HG03159 (cell line): ENCODE data around the gene GABRD.

ENCODE experiments used
- ATAC-seq: cut with Tn5 transposase; IDR thresholded peaks from one replicate; pipeline ENCODE4 v1.9.1; 2021; ENCODE audit warnings: mild to moderate bottlenecking, moderate library complexity; ENCODE audit not compliant: unreplicated experiment

GABRD gene

DNA sequence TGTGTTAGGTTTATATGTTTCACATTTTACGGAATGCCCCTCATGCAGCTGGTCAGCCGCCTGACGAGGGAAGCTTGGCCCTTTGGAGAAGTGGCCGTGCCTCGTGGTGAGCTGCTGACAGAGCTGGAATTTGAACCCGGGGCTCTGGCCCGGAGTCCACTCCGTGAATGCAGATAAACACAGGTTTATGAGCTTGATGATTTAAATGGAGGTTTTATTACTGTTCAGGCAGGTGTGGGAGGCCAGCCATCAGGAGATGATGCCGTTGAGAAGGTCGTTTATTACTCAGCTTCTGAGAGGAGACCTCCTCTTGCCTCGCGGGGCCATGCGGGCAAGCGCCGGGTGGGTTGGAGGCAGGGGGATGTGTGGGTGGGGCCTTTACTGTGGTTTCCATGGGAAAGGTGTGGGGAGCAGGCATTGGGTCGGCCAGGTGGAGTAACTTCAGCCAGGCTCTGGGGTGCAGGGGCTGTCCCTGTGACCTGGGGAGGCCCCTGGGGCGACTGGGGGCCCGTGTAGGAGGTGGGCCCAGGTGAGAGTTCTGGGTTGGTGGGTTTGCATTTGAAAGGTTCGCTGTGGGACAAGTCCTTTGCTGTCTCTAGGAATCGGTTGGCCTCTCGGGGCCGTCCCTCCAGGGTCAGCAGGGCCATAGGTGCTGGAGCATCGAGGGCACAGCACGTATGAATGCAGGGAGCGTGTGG lies 53.1 kb downstream of the GABRD start:
- no peak for ATAC-seq

DNA sequence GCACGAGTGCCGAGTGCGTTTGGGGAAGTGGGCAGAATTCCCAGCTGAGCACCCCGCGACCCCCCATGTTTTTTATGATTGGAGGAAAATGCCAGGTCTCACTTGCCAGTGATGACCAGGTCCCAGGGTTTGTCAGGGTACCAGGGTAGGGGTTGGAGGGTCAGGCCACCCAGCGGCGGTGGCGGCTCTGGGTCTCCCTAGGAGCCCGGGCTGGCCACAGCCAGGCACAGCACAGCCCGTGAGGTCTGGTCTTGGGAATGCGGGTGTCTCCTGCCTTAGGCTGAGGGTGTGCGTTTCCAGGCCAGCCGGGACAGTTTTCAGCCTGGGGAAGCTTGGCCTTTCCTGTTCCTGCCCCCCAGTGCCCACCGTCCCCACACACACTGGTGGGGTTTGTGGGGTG lies 53.7 kb downstream of the GABRD start:
- no peak for ATAC-seq

DNA sequence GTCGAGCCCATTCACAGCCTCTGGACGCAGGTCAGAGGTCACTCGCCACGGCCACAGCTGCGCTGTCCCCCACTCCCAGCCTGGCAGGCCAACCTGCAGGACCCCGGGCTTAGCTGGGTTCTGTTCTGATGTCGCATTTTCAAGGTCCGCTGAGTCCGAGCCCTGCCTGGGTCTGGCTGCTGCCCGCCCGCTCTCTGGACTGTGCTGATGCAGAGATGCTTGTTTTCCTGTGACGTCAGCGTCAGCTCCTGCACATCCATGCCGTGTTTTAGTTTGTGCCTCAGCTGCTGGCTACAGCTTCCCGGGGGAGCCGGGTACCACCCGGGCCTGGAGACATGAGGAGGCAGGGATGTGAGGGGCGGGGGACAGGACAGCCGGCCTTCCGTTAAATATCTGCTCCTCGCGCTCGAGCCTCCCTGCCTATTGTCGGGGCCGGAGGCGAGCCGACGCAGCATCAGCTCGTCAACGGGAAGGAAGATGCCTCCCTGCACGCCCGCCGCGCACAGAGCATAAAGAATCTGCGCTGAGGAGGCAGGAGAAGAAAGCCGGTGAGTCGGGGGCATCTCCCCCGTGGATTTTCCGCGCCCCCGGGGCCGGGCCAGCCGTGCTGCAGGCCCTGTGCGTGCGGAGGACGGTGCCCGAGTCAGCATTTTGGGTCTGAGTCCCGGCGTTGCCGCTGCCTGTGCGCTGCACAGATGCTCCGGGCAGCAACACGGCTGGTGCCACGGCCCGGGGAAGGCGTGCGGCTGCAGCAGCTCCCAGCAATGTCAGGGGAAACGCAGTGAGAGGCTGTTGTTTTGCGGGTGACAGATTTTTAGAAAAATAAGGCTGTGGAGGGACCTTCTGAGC lies 54.5 kb downstream of the GABRD start:
- no peak for ATAC-seq

DNA sequence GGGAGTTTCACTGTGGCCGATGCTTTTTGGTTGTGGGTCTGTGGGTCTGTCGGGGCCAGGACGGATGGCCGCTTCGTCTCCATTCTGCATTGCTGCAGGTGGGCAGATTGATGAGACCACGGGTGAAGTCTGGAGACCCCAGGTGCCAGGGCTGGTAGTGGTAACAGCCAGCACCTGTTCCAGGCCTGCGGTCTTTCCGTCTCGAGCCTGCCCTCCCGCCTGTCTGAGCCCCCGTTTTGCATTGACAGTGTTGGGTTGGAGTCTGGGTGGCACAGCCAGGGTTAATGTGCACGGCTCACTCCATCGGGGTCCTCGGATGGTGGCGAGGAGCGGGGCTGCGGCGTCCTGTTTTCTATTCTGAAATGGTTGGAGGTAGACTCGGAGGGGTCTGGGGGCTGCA lies 55.3 kb downstream of the GABRD start:
- no peak for ATAC-seq

DNA sequence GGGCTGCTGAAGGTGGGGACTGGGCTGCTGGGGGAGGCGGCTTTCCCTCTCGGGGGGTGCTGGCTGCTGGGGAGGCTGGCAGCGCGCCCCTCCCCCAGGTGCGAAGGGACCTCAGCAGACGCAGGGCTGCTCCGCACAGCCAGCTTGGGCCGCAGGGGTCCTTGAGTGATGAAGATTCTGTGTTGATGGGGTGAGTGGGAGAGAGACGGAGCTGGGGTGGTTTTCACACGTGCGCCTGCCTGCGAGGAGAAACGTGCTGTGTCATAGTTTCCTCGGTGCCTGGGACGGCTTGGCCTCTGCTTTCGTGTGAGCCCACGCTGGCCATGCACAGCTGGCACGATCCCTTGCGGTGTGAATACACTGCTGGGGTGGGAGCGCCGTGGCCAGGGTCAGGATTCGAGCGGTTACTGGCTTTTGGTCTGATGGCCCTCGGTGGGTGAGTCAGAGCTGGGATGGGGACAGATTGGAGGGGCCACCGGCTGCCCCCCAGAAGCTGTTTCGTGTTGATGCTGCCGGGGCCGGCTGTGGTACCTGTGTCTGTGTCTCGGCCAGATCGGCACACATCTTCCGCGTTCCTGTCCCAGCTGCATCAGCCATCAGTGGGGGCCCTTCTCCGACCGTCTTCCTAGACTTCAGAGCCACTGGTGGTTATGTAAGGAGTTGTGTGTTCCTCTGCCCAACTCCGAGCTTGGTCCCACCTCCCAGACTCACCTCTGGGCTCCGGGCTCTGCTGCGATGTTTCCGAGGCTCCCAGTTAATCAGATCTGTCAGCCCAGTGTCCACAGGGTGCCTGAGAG lies 56.0 kb downstream of the GABRD start:
- no peak for ATAC-seq

DNA sequence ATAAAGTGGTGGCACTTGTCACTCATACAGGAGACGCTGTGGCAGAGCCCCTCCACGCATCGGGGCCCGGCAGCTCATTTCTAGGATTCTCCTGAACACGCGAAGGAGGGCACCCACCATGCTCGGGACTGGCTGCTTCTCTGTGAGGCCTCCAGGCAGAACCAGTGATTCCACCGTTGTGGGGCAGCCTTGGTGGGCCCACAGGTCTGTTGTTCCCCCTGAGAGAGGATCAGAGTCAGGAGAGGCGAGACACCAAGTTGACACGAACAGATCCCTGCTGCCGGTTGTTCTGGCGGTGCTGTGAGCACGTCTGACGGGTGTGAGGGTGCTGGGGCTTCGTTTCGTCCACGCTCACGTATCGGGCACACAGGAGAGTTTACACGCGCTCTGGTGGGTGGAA lies 57.7 kb downstream of the GABRD start:
- no peak for ATAC-seq

DNA sequence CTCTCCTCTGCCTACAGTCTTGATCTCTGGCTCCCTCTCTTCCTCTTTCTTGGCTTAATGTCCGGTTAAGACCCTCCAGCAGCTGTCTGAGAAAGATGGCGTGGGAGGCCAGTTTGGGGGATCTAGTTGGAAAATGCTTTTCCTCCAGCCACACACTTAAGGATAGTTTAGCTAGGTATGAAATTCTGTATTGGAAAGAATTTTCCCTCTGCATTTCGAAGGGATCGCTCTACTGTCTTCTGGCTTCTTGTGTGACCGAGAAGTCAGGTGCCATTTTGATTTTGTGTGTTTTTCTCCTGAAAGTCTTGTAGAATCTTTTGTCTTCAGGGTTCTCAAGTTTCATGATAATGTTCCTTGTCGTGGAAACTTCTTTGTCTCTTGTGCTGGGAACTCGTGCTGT lies 59.0 kb downstream of the GABRD start:
- ATAC-seq = no peak

DNA sequence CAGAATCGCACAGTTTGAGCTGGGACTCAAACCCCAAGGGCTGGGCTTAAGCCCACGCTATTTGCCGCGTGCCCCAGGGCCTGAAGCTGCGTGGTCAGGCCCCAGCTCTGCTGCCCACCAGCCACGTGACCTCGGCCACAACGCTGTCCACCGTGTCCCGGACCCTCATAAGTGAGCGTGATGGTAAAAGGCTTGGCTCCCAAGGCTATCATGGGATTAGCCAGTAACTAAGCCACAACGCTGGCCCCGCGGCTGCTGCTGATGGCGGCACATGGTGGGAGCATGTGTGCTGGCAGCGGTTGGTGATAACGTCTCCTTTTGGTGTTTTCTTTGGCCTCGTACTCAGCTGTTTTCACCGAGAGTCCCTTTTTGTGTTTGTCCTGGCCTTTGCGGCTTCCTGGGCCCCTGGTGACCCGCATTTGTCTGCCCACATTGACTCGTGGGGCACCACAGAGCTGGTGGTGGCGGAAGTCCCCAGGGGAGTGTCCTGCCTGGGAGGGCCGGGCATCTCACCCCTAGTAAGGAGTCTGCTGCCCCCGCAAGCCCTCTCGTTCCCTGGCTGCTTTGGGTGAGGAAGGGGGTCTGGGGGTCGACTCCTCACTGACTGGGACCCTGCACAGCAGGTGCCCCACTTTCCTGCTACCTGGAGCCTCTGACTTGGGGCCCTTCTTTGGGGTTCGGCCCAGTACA lies 60.4 kb downstream of the GABRD start:
- no peak for ATAC-seq

DNA sequence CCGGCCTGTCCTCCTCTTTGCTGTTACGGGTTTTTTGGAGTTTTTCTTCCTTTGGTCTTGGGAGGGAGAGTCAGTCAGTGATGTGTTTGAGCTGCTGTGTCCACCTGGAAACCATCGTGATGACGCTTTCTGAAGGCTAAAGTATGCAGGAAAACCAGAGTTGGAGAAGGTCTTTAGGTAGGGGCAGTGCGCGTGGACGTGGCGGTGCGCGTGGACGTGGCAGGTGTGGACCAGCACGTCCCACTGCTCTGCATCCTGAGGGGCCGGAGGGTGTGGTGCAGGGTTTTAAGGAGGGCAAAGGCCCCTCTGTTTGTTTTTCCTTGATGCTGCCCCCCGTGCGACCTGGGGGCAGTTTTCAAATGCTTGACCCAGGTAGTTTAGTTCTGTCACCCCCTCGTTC lies 61.0 kb downstream of the GABRD start:
- ATAC-seq = no peak
